WTC11 (cell line): ENCODE measurements around the gene RIN3. TPM values are rescaled to one million over a fixed set of nuclear protein-coding genes. Genes with fewer than 3 reads are reported as not detected.

Source experiments
- ATAC-seq: fragments of 200-7000 bp; cut with Tn5 transposase; 2 replicates; pipeline ENCODE4 v1.10.0; 2021; ENCODE audit warnings: mild to moderate bottlenecking, moderate library complexity
- CTCF ChIA-PET: fragments of 300-600 bp; sonication (Branson Sonifier 250); formaldehyde crosslinking; loops from one replicate; lab custom pipeline; 2021; ENCODE audit warnings: antibody characterized with exemption; lab: Charles Lee
- POLR2A ChIA-PET: fragments of 350-600 bp; sonication (Branson Sonifier 250); formaldehyde crosslinking; loops from one replicate; lab custom pipeline; 2021; ENCODE audit warnings: antibody characterized with exemption; lab: Charles Lee
- DNase-seq: peaks from one replicate; pipeline ENCODE4 v3.0.0; 2021; ENCODE audit warnings: low spot score
- H3K27ac Mint-ChIP-seq: 2 replicates; pipeline ENCODE4 v1.8.0; 2021; ENCODE audit warnings: mixed read lengths
- H3K27me3 Mint-ChIP-seq: 2 replicates; pipeline ENCODE4 v1.8.0; 2021; ENCODE audit warnings: low read depth, mild to moderate bottlenecking, moderate library complexity, mixed read lengths
- H3K36me3 Mint-ChIP-seq: 2 replicates; pipeline ENCODE4 v1.8.0; 2021; ENCODE audit warnings: mixed read lengths
- H3K4me1 Mint-ChIP-seq: 2 replicates; pipeline ENCODE4 v1.8.0; 2022; ENCODE audit warnings: mixed read lengths
- H3K4me3 Mint-ChIP-seq: 2 replicates; pipeline ENCODE4 v1.8.0; 2021; ENCODE audit warnings: mild to moderate bottlenecking, moderate library complexity, mixed read lengths
- H3K9me3 Mint-ChIP-seq: 2 replicates; pipeline ENCODE4 v1.8.0; 2021; ENCODE audit warnings: mixed read lengths
- ATF1 ChIP-seq: sonication (generic); formaldehyde crosslinking; IDR thresholded peaks from 2 replicates; pipeline ENCODE4 v1.8.1; 2023; ENCODE audit warnings: mild to moderate bottlenecking, moderate library complexity, missing genetic modification reagents
- ATF2 ChIP-seq: sonication (generic); formaldehyde crosslinking; IDR thresholded peaks from 2 replicates; pipeline ENCODE4 v1.8.1; 2022; ENCODE audit warnings: low read depth, missing genetic modification reagents, borderline replicate concordance
- CREM ChIP-seq: sonication (generic); formaldehyde crosslinking; IDR thresholded peaks from 2 replicates; pipeline ENCODE4 v1.8.1; 2022; ENCODE audit warnings: mild to moderate bottlenecking, missing genetic modification reagents, moderate library complexity
- FOXP1 ChIP-seq: sonication (generic); formaldehyde crosslinking; IDR thresholded peaks from 2 replicates; pipeline ENCODE4 v1.8.0; 2022; ENCODE audit warnings: missing genetic modification reagents, mild to moderate bottlenecking, moderate library complexity, borderline replicate concordance
- HMGXB4 ChIP-seq: sonication (generic); formaldehyde crosslinking; IDR thresholded peaks from 2 replicates; pipeline ENCODE4 v1.8.1; 2023; ENCODE audit warnings: mild to moderate bottlenecking, moderate library complexity, missing genetic modification reagents
- JUN ChIP-seq: sonication (generic); formaldehyde crosslinking; IDR thresholded peaks from 2 replicates; pipeline ENCODE4 v1.8.0; 2023; ENCODE audit warnings: mild to moderate bottlenecking, missing genetic modification reagents
- PRRX2 ChIP-seq: fragments of 250-450 bp; sonication (Bioruptor Pico); IDR thresholded peaks from 2 replicates; pipeline ENCODE4 v1.8.0; 2021; ENCODE audit warnings: mild to moderate bottlenecking
- RORB ChIP-seq: fragments of 250-450 bp; sonication (Bioruptor Pico); IDR thresholded peaks from 2 replicates; pipeline ENCODE4 v1.9.0; 2021; ENCODE audit warnings: mild to moderate bottlenecking
- SMAD3 ChIP-seq: sonication (generic); formaldehyde crosslinking; IDR thresholded peaks from 2 replicates; pipeline ENCODE4 v1.8.0; 2022; ENCODE audit warnings: missing genetic modification reagents, mild to moderate bottlenecking, borderline replicate concordance
- ZNF232 ChIP-seq: sonication (generic); formaldehyde crosslinking; IDR thresholded peaks from 2 replicates; pipeline ENCODE4 v1.8.0; 2022; ENCODE audit warnings: mild to moderate bottlenecking, missing genetic modification reagents
- ZNF281 ChIP-seq: sonication (generic); formaldehyde crosslinking; IDR thresholded peaks from 2 replicates; pipeline ENCODE4 v1.8.0; 2023; ENCODE audit warnings: mild to moderate bottlenecking, missing genetic modification reagents
- ZNF532 ChIP-seq: fragments of 250-450 bp; sonication (Bioruptor Pico); IDR thresholded peaks from 2 replicates; pipeline ENCODE4 v1.9.0; 2021; ENCODE audit warnings: mild to moderate bottlenecking, borderline replicate concordance
- total RNA-seq: library from RNA; stranded (reverse); gene quantifications from 3 replicates; pipeline ENCODE4 v1.2.3, GENCODE V29; 2021
- TF ChIP-seq, protein P1 (sequence below): fragments of 200-600 bp; IDR thresholded peaks from 2 replicates; pipeline ENCODE4 v1.8.0; 2022; ENCODE audit warnings: antibody characterized with exemption
- TF ChIP-seq, protein P2 (sequence below): sonication (generic); formaldehyde crosslinking; IDR thresholded peaks from 2 replicates; pipeline ENCODE4 v1.8.1; 2023; ENCODE audit warnings: mild to moderate bottlenecking, missing genetic modification reagents
- TF ChIP-seq, protein P3 (sequence below): sonication (generic); formaldehyde crosslinking; IDR thresholded peaks from 2 replicates; pipeline ENCODE4 v1.8.1; 2022; ENCODE audit warnings: mild to moderate bottlenecking, moderate library complexity, missing genetic modification reagents

The RIN3 gene
- total RNA-seq, 1 experiment from 2014 or later = 3.3 TPM

DNA sequence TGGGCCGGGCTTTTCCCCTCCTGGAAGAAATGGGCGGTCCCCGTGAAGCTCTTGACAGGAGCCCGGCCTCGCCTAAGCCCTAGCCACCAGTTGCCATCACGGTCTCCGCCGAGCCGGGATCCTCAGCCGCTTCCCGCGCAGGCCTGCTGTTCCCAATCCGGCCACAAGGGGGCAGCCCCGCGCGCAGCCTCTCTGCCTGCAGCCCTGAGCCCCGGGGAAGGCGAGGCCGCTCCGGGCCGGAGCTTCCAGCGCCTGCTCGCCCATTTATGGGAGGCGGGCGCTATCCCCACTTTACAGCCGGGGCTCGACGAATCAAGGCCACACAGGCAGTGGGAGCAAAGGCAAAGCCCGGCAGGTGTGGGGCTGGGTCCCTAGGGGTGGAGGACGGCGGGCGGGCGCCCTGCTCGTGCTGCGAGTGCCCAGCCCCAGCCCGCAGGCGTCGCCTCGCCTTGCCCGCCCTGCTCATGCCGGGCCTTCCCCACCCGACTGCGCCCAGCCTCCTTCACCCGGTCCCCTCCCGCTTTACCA lies 173.4 kb downstream of the RIN3 start (continued):
- TF ChIP-seq ZNF532 (CRISPR knock-in tag) (no peak), CREM (CRISPR knock-in tag) (0 out of 2 replicates have a peak, but pooled peaks have one; percentile 25), JUN (CRISPR knock-in tag) (no peak), SMAD3 (0 out of 2 replicates have a peak, but pooled peaks have one; percentile 9), ZNF232 (CRISPR knock-in tag) (no peak), HMGXB4 (CRISPR knock-in tag) (peak; percentile 83; the same call in 1 of the 2 replicates), PRRX2 (no peak)
- TF ChIP-seq, protein P1, sequence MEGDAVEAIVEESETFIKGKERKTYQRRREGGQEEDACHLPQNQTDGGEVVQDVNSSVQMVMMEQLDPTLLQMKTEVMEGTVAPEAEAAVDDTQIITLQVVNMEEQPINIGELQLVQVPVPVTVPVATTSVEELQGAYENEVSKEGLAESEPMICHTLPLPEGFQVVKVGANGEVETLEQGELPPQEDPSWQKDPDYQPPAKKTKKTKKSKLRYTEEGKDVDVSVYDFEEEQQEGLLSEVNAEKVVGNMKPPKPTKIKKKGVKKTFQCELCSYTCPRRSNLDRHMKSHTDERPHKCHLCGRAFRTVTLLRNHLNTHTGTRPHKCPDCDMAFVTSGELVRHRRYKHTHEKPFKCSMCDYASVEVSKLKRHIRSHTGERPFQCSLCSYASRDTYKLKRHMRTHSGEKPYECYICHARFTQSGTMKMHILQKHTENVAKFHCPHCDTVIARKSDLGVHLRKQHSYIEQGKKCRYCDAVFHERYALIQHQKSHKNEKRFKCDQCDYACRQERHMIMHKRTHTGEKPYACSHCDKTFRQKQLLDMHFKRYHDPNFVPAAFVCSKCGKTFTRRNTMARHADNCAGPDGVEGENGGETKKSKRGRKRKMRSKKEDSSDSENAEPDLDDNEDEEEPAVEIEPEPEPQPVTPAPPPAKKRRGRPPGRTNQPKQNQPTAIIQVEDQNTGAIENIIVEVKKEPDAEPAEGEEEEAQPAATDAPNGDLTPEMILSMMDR = peak; percentile 99

- H3K4me3 Mint-ChIP-seq = peak overlapping the region; percentile 60
- no peaks in the 10 kb centered on the region for H3K4me1 Mint-ChIP-seq
- CTCF ChIA-PET = interaction anchor here (0.9 to 4.8 kb wide), 14 partner anchors 12 to 303 kb away, joined by 3 to 32 read pairs (median 6); partner anchors contain the start of gene GOLGA5
- TF ChIP-seq ATF1 (CRISPR knock-in tag) (peak; percentile 57; the same call in 1 of the 2 replicates), FOXP1 (peak; percentile 79; the same call in 1 of the 2 replicates), ATF2 (no peak), PRRX2 (no peak), RORB (CRISPR knock-in tag) (no peak), ZNF281 (CRISPR knock-in tag) (no peak)
- TF ChIP-seq, protein P2, sequence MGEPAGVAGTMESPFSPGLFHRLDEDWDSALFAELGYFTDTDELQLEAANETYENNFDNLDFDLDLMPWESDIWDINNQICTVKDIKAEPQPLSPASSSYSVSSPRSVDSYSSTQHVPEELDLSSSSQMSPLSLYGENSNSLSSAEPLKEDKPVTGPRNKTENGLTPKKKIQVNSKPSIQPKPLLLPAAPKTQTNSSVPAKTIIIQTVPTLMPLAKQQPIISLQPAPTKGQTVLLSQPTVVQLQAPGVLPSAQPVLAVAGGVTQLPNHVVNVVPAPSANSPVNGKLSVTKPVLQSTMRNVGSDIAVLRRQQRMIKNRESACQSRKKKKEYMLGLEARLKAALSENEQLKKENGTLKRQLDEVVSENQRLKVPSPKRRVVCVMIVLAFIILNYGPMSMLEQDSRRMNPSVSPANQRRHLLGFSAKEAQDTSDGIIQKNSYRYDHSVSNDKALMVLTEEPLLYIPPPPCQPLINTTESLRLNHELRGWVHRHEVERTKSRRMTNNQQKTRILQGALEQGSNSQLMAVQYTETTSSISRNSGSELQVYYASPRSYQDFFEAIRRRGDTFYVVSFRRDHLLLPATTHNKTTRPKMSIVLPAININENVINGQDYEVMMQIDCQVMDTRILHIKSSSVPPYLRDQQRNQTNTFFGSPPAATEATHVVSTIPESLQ (CRISPR knock-in tag) = no peak
- TF ChIP-seq, protein P3, sequence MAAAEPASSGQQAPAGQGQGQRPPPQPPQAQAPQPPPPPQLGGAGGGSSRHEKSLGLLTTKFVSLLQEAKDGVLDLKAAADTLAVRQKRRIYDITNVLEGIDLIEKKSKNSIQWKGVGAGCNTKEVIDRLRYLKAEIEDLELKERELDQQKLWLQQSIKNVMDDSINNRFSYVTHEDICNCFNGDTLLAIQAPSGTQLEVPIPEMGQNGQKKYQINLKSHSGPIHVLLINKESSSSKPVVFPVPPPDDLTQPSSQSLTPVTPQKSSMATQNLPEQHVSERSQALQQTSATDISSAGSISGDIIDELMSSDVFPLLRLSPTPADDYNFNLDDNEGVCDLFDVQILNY (CRISPR knock-in tag) = peak; percentile 72; the same call in 1 of the 2 replicates
Measured at GRCh38 chr14:92687681-92688433, 174.3 kb downstream of the RIN3 start.

More at GRCh38 chr14:92687681-92688433, 174.3 kb downstream of the RIN3 start:
- ATAC-seq = peak; percentile 4
- H3K36me3 Mint-ChIP-seq = no peaks in the 10 kb centered on the region
- no peaks in the 10 kb centered on the region for H3K9me3 Mint-ChIP-seq
- peaks cover 25% of the 10 kb centered on the region for H3K27me3 Mint-ChIP-seq
- POLR2A ChIA-PET = no interaction called here
- DNase-seq = peak; percentile 57
- H3K27ac Mint-ChIP-seq = no peak overlapping the region
